Measurements from ENCODE around the gene ACADS. TPM values are rescaled to one million over a fixed set of nuclear protein-coding genes. Genes with fewer than 3 reads are reported as not detected.

Gene ACADS
- total RNA-seq, 4 donors from 2014 or later = 21.3 to 37.1 (median 29.1) TPM

- WGBS, 2 donors = 90 to 93% methylated on average over 6 of the region's 6 CpGs
- TF ChIP-seq, protein P1, sequence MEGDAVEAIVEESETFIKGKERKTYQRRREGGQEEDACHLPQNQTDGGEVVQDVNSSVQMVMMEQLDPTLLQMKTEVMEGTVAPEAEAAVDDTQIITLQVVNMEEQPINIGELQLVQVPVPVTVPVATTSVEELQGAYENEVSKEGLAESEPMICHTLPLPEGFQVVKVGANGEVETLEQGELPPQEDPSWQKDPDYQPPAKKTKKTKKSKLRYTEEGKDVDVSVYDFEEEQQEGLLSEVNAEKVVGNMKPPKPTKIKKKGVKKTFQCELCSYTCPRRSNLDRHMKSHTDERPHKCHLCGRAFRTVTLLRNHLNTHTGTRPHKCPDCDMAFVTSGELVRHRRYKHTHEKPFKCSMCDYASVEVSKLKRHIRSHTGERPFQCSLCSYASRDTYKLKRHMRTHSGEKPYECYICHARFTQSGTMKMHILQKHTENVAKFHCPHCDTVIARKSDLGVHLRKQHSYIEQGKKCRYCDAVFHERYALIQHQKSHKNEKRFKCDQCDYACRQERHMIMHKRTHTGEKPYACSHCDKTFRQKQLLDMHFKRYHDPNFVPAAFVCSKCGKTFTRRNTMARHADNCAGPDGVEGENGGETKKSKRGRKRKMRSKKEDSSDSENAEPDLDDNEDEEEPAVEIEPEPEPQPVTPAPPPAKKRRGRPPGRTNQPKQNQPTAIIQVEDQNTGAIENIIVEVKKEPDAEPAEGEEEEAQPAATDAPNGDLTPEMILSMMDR (IDR thresholded peaks at IDR 0.05) = no peak
- TF ChIP-seq POLR2A (IDR thresholded peaks at IDR 0.05) = no peak
- DNase-seq (ENCODE audit: low spot score in 2 of 2) = peak in 1 of 2 donors; percentile 57
- no peak overlapping the region for H3K4me3 ChIP-seq (ENCODE audit: low read depth, poor library complexity, severe bottlenecking)
- intact Hi-C loops (cut with DNase I; ENCODE audit: low total_unique reads) = no loop called here
Observed at GRCh38 chr12:120757949-120758348, 32.3 kb downstream of the ACADS start.

DNA sequence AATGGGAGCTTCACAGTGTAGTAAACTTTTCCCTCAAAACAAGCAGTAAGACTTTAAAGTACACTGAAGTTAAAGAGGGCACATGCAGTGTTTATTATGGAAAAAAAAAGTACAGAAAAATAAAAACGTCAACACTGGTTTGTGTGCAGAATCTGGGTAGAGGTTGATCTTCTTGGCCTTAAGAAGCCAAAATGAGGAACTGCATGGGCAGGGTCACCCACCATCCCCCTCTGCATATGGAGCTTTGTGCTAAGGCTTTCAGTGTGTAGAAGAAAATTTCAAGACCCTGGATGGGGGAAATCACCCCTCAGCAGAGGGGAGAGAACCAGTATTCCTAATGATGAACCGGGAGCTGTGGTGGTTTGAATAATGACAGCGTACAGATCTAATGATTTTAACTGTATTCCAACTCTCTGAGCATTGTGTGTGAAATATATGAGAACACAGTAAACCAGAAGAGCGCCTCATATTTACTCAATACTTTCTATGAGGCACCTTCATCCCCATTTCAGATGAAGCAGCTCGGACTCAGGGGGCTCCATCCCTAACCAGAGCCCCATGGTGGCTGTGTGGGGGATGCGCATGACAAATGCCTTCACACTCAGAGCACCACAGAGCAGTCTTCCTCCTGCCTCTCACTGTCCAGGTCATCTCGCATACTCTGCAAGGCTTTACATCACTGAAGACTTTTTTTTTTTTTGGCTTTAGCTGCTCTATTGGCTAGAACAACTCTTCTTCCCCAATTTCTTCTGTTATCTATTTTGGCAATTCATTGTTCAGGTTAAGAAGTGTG, 33.4 kb downstream of the ACADS start:
- intact Hi-C loops (cut with DNase I; ENCODE audit: low total_unique reads) = no loop called here
- no peak for TF ChIP-seq POLR2A (IDR thresholded peaks at IDR 0.05)
- TF ChIP-seq, protein P1 (IDR thresholded peaks at IDR 0.05) = no peak
- 89 to 92% methylated on average over 7 of the region's 7 CpGs for WGBS, 2 donors
- peak in 1 of 2 donors; percentile 49 for DNase-seq (ENCODE audit: low spot score in 2 of 2)
- no peak overlapping the region for H3K4me3 ChIP-seq (ENCODE audit: low read depth, poor library complexity, severe bottlenecking)

DNA sequence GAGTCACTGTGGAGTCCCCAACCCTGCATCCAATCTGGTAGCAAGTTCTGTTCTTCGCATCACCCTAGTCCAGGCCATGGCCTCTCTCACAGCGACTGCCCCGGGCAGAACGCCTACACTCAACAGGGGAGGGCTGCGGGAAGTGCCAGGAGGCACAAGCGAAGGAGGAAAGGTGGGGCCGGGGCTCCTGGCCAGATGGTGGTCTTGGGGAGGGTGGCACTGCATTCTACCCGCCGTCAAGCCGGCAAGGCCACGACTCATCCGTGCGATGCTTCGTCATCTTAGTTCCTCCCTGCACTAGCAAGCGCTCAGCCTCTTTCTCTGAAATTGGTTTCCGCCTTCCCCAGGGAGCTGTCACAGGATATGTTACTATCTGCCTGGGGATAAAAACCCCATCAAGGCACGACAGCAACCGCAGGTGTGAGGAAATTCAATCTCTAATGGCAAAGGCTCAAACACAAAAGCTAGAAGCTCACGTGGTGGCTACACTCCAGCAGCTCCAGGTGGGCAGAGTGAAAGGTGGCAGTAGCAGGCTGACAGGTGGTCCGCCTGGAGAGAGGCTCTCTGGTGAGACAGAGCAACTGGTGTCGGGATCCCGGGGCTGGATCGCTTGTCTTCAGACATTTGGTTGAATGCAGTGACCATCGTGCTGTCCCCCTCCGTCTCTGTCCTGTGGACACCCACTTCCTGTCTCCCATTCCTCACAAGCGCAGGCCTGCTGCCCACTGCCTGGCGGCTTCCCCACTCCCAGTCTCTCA, 34.1 kb downstream of the ACADS start:
- peak in 1 of 2 donors; percentile 84 for DNase-seq (ENCODE audit: low spot score in 2 of 2)
- no peak overlapping the region for H3K4me3 ChIP-seq (ENCODE audit: low read depth, poor library complexity, severe bottlenecking)
- WGBS, 2 donors = 75 to 81% methylated on average over 27 of the region's 27 CpGs
- intact Hi-C loops (cut with DNase I; ENCODE audit: low total_unique reads) = no loop called here
- TF ChIP-seq, protein P1 (IDR thresholded peaks at IDR 0.05) = no peak
- TF ChIP-seq POLR2A (IDR thresholded peaks at IDR 0.05) = no peak

GRCh38 chr12:120760349-120761254, 35.0 kb downstream of the ACADS start:
- no peak overlapping the region for H3K4me3 ChIP-seq (ENCODE audit: low read depth, poor library complexity, severe bottlenecking)
- intact Hi-C loops (cut with DNase I; ENCODE audit: low total_unique reads) = no loop called here
- 84 to 86% methylated on average over 21 of the region's 21 CpGs for WGBS, 2 donors
- DNase-seq (ENCODE audit: low spot score in 2 of 2) = peak in 1 of 2 donors; percentile 78
- no peak for TF ChIP-seq POLR2A (IDR thresholded peaks at IDR 0.05)
- TF ChIP-seq, protein P1 (IDR thresholded peaks at IDR 0.05) = no peak

DNA sequence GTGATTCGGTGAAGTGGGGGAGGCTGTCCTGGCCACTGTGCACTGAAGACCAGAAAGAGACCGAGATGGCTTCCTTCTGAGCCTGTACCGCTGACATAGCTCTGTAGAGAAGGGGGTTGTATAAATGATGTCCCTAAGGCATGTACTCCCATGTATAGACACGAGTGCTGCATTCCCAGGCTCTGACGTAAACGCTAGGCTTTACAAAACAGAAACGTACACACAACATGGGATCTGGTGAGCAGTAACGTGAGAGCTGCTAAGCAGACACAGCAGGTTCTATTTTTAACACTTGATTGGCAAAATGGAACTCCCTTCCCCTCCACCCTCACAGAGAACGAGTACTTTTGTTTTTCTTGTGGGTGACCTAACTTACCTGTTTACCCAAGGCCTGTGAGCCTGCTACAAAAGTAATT, 35.9 kb downstream of the ACADS start:
- TF ChIP-seq POLR2A (IDR thresholded peaks at IDR 0.05) = no peak
- TF ChIP-seq, protein P1 (IDR thresholded peaks at IDR 0.05) = no peak
- H3K4me3 ChIP-seq (ENCODE audit: low read depth, poor library complexity, severe bottlenecking) = no peak overlapping the region
- intact Hi-C loops (cut with DNase I; ENCODE audit: low total_unique reads) = no loop called here
- DNase-seq (ENCODE audit: low spot score in 2 of 2) = peak; percentile 41 to 74
- 40 to 47% methylated on average over 9 of the region's 9 CpGs for WGBS, 2 donors
